LoVo (cell line): ENCODE results near the gene PLPPR1.
"Not testable (repeated sequence)": the region's sequence is repeated elsewhere in the genome, so short reads cannot be mapped to it uniquely, and the experiment has no call there.

Source experiments
- DNase-seq: peaks from one replicate; pipeline ENCODE4 v3.0.0-alpha.2; 2016; ENCODE audit warnings: low spot score

PLPPR1 gene

GRCh38 chr9:101121836-101122399, 93.4 kb downstream of the PLPPR1 start:
- no peak for DNase-seq

GRCh38 chr9:101126556-101126955, 98.0 kb downstream of the PLPPR1 start:
- no peak for DNase-seq

- DNase-seq, result not testable (repeated sequence)
Measured at GRCh38 chr9:101127369-101127768, 98.8 kb downstream of the PLPPR1 start.

- no peak for DNase-seq
Measured at GRCh38 chr9:101128623-101129022, 100.1 kb downstream of the PLPPR1 start.

GRCh38 chr9:101130054-101130453, 101.5 kb downstream of the PLPPR1 start:
- DNase-seq, result no peak

GRCh38 chr9:101131326-101131725, 102.8 kb downstream of the PLPPR1 start:
- no peak for DNase-seq

- no peak for DNase-seq
Measured at GRCh38 chr9:101132801-101133200, 104.3 kb downstream of the PLPPR1 start.

GRCh38 chr9:101138509-101138908, 110.0 kb downstream of the PLPPR1 start:
- DNase-seq, result no peak

GRCh38 chr9:101139082-101139481, 110.6 kb downstream of the PLPPR1 start:
- no peak for DNase-seq

- DNase-seq, result no peak
Measured at GRCh38 chr9:101140764-101141163, 112.2 kb downstream of the PLPPR1 start.

GRCh38 chr9:101146508-101146907, 118.0 kb downstream of the PLPPR1 start:
- DNase-seq, result no peak

GRCh38 chr9:101148344-101148743, 119.8 kb downstream of the PLPPR1 start:
- no peak for DNase-seq

- no peak for DNase-seq
Measured at GRCh38 chr9:101158361-101158760, 129.8 kb downstream of the PLPPR1 start.

- DNase-seq, result no peak
Measured at GRCh38 chr9:101162231-101162630, 133.7 kb downstream of the PLPPR1 start.

GRCh38 chr9:101165131-101165530, 136.6 kb downstream of the PLPPR1 start:
- DNase-seq, result no peak

- DNase-seq, result no peak
Measured at GRCh38 chr9:101167490-101168134, 139.1 kb downstream of the PLPPR1 start.

- no peak for DNase-seq
Measured at GRCh38 chr9:101172616-101173015, 144.1 kb downstream of the PLPPR1 start.

GRCh38 chr9:101173907-101174306, 145.4 kb downstream of the PLPPR1 start:
- no peak for DNase-seq

- DNase-seq, result no peak
Measured at GRCh38 chr9:101176384-101176783, 147.9 kb downstream of the PLPPR1 start.

GRCh38 chr9:101184813-101185278, 156.3 kb downstream of the PLPPR1 start:
- DNase-seq, result no peak

- DNase-seq, result no peak
Measured at GRCh38 chr9:101191723-101192122, 163.2 kb downstream of the PLPPR1 start.

GRCh38 chr9:101197026-101197425, 168.5 kb downstream of the PLPPR1 start:
- DNase-seq, result no peak

- DNase-seq, result no peak
Measured at GRCh38 chr9:101200852-101201251, 172.3 kb downstream of the PLPPR1 start.

GRCh38 chr9:101201630-101202029, 173.1 kb downstream of the PLPPR1 start:
- DNase-seq, result no peak
